ENCODE measurements around the gene SCD. TPM values are rescaled to one million over a fixed set of nuclear protein-coding genes. Genes with fewer than 3 reads are reported as not detected.

SCD gene
- total RNA-seq, 1 experiment from 2014 or later = 48.8 TPM

- Histone ChIP-seq H3K36me3 (no peaks in the 10 kb centered on the region), H3K4me3 (no peak overlapping the region), H3K9me3 (no peaks in the 10 kb centered on the region), H3K27me3 (peaks cover 16% of the 10 kb centered on the region)
- no peak for DNase-seq
These were observed 13.2 kb upstream of the SCD start for GRCh38 chr10:100333661-100334440.

DNA sequence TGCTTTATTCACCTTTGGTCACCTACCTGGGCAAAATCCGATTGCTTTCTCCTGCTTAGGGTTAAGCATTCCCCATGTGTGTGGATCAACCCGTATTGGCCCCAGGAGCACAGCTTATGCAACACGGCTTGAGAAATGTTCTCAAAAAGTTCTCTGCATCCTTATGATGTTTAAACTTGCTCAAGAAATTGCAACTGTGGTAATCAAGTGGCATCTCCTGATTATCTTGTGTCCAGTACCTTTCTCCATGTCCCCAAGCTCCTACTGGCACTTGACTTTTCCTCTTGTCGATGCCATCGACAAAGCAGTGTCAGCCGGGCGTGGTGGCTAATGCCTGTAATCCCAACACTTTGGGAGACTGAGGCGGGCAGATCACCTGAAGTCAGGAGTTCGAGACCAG, 12.3 kb upstream of the SCD start:
- H3K4me3 ChIP-seq = no peak overlapping the region
- H3K9me3 ChIP-seq = no peaks in the 10 kb centered on the region
- H3K27me3 ChIP-seq = peaks cover 8% of the 10 kb centered on the region
- DNase-seq = no peak
- no peaks in the 10 kb centered on the region for H3K36me3 ChIP-seq

GRCh38 chr10:100338434-100339036, 8.5 kb upstream of the SCD start:
- DNase-seq = peak; percentile 30
- Histone ChIP-seq H3K9me3 (no peaks in the 10 kb centered on the region), H3K4me3 (no peak overlapping the region), H3K36me3 (no peaks in the 10 kb centered on the region), H3K27me3 (peaks cover 2% of the 10 kb centered on the region; the same call in 1 of the 2 replicates)

DNA sequence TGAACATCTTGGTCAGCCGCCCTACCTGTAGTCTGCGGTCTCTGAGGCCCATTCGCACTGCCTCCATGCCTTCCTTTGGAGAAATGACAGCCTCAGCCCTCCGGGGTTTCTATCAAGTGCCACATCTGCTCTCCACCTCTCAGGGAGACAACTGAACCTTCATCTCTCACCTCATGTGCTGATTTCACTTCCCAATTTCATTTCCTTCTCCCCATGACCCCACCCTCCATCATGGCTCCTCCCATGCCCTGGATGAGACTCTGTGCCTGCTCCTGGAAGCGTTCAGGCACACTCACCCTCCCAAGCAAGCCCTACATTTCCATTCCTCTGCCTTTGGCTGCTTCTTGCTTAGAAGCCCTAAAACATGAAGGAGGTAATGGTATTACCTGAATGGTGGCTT, 7.8 kb upstream of the SCD start:
- Histone ChIP-seq H3K4me3 (no peak overlapping the region), H3K9me3 (no peaks in the 10 kb centered on the region), H3K27me3 (no peaks in the 10 kb centered on the region; the same call in 1 of the 2 replicates), H3K36me3 (no peaks in the 10 kb centered on the region)
- DNase-seq = no peak

DNA sequence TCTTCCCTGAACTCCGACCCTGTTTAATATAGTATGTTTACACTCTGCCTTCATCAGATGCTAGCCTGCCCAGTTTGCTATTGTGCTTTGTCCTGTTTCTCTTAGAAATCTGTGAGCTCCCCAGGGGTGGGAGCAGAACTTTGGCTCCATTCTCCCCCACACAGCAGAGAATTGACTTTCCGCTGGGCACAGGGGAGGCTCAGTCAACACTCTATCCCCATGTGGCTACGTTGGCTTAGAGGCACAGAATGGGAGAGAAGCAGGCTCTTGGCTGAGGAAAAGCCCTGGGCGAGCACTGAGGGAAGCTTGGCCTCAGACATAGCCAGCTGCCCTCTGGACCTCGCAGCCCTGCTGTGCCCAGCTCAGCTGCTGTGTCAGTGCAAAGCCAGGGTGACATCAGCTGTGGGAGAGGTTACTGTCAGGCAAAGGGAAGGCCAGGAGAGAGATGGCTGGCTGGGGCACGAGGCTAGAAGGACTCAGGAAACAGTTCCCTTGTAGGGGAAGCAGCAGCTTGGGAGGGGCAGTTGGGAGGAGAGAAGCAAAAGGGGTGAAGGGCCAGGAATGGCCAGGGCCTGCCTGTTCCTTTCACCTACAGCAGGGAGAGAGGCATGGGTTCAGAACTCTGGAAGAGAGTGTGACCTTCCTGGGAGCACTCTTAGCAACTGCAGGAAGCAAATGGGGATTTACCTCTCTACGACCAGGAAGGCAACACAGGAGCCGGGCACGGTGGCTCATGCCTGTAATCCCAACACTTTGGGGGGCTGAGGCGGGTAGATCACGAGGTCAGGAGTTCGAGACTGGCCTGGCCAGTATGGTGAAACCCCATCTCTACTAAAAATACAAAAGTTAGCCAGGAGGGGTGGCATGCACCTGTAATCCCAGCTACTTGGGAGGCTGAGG, 5.8 kb upstream of the SCD start:
- no peaks in the 10 kb centered on the region for H3K9me3 ChIP-seq
- peak; percentile 79 for DNase-seq
- no peaks in the 10 kb centered on the region for H3K27me3 ChIP-seq
- no peaks in the 10 kb centered on the region for H3K36me3 ChIP-seq
- no peak overlapping the region for H3K4me3 ChIP-seq

DNA sequence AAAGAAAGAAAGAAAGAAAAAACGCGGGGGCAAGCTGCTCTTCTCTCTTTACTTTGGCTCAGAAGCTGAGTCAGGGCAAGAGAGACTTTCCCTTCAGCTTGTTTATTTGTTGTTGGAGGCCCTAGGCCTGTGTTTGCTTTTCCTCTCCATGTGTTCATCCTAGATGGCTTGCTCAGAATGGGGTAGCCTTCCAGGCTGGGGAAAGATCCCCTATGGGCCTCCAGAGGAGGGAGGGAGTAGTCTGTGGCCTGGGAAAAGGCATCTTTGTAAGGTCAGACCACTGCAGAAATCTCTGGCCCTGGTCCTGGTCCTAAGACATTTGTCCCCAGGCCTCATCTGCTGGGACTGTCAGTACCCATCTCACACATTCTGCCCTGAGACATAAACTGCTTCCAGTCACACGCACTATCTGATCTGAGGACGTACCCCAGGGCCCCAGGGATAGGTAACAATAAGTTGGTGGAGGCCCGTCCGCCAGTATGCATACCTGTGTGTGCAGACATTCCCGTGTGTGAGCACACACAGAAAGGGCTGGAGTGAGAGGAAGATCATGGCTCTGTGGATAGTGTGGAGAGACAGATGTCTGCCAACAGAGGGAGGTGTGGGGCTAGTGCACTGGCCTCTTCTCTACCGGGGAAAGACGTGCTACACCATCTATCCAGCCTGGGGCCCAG, 4.9 kb upstream of the SCD start:
- Histone ChIP-seq H3K9me3 (no peaks in the 10 kb centered on the region), H3K36me3 (no peaks in the 10 kb centered on the region), H3K27me3 (no peaks in the 10 kb centered on the region), H3K4me3 (no peak overlapping the region)
- DNase-seq = peak; percentile 48

DNA sequence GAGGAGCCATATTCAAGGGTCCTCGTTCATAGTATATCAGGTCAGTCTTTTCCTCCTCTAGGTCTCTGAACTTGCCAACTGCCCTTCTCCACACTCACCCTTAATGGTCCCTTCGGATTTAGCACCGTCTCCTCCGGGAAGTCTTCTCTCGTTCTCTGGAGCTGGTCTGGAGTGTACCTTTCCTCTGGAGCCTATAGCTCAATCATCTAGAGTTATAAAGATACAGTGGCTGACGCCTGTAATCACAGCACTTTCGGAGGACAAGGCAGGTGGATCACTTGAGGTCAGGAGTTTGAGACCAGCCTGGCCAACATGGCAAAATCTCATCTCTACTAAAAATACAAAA, 4.4 kb upstream of the SCD start:
- Histone ChIP-seq H3K36me3 (no peaks in the 10 kb centered on the region), H3K9me3 (no peaks in the 10 kb centered on the region), H3K27me3 (no peaks in the 10 kb centered on the region), H3K4me3 (no peak overlapping the region)
- no peak for DNase-seq

DNA sequence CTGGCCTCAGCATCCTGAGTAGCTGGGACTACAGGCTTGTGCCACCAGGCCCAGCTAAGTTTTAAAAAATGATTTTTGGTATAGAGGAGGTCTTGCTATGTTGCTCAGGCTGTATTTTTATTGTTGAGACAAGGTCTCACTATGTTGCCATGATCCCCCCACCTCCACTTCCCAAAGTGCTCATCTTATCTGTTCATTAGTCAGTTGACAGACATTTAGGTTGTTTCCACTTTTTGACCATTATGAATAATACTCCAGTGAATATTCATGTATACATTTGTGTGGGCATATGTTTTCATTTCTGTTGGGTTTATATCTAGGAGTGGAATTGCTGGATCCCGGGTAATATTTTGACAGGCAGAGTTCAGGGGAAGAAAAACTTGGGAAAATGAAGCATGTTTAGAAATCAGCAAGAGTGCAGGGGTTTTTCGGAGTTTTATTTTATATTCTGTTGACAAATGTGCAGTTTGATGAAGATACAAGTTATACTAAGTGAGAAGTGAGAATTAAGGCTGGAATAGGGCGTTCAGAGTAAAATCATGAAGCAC, 2.7 kb upstream of the SCD start:
- no peak for DNase-seq
- Histone ChIP-seq H3K9me3 (no peaks in the 10 kb centered on the region), H3K4me3 (no peak overlapping the region), H3K36me3 (peaks cover 4% of the 10 kb centered on the region), H3K27me3 (no peaks in the 10 kb centered on the region)

DNA sequence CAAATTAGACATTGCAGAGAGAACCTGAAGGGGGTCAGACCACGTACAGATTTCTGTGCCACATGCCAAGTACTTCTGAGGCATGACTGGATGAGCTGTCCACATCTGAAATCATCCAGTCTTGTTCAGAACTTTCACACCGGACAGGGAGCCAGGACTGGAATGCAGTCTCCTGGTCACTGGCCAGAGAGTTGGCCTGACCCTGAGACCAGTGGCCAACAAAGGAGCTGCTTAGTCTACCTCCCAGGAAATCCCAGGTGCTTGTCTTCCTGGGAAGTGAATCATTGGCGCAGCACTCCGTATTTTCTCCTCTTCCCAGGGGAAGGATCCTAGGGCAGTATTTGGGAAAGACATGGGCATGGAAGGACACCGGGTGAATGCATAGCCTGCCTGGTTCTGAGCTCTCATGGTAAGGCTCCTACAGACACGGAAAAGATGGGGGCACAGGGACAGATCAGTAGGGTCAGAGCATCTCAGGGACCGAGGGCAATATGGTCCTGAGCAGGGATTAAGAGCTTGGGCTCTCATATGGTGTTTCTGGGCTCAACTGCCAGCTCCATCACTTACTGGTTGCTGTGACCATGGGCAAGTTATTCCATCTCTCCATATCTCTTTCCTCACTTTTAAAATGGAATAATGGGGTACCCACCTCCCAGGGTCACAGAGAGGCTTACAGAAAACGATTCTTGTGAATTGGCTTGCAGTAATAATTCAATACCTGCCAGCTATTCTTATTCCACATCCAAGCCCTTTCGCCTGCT, 1.3 kb upstream of the SCD start:
- peak overlapping the region; percentile 65 for H3K4me3 ChIP-seq
- DNase-seq = peak; percentile 82
- peaks cover 4% of the 10 kb centered on the region for H3K36me3 ChIP-seq
- no peaks in the 10 kb centered on the region for H3K27me3 ChIP-seq
- H3K9me3 ChIP-seq = no peaks in the 10 kb centered on the region

- Histone ChIP-seq H3K9me3 (no peaks in the 10 kb centered on the region), H3K4me3 (peak overlapping the region; percentile 65), H3K27me3 (no peaks in the 10 kb centered on the region), H3K36me3 (peaks cover 4% of the 10 kb centered on the region)
- peak; percentile 75 for DNase-seq
These were observed 675 bp upstream of the SCD start for GRCh38 chr10:100346351-100346764.

GRCh38 chr10:100347568-100348195, 649 bp downstream of the SCD start:
- H3K36me3 ChIP-seq = peaks cover 4% of the 10 kb centered on the region
- H3K27me3 ChIP-seq = no peaks in the 10 kb centered on the region
- no peaks in the 10 kb centered on the region for H3K9me3 ChIP-seq
- peak overlapping the region; percentile 65 for H3K4me3 ChIP-seq
- DNase-seq = no peak

DNA sequence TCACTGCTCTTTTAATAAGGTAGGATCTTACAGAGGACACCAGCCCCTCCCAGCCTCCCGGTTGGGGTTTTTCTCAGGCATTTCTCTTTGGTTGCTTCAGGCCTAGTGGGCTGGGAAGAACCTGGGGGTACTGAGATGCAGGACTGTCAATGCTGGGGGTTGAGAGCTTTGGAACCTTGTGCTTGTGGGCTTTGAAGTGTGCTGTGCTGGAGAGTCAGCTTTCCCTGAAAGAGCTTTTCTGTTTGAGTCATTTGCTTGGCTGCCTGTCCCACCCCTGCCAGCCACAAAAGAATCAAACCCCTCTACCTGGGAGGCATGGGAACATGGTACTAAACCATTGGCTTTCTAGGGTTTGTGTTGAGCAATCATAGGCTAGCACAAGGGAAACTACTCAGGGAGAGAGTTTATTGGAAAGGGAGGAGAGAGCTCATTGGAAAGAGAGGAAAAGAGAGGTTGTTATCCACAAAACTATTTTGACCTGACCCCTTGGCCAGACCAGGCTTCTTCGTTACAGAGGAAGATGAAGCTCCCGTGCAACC, 1.4 kb downstream of the SCD start:
- Histone ChIP-seq H3K27me3 (no peaks in the 10 kb centered on the region), H3K4me3 (no peak overlapping the region; the same call in 1 of the 2 replicates), H3K36me3 (peaks cover 8% of the 10 kb centered on the region), H3K9me3 (no peaks in the 10 kb centered on the region)
- no peak for DNase-seq

DNA sequence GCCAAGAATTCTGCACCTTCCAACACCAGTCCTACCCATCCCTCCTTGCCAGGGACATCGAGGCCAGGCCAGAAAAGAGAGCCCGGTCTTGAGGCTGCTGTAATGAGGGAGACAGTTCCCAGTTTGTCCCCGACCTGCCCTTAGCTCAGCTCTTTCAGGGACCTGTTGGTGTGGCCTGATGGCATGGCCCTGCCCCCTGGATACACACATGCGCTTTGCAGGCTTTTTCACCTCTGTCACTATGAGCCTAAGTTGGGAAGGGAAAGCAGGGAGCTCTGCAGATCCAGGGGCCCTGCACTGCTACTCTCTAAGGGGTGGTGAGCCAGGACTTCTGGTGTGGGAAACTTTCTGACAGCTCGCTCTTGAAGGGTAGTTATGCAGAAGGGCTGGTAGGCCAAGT, 2.1 kb downstream of the SCD start:
- Histone ChIP-seq H3K4me3 (no peak overlapping the region), H3K9me3 (no peaks in the 10 kb centered on the region), H3K27me3 (no peaks in the 10 kb centered on the region), H3K36me3 (peaks cover 8% of the 10 kb centered on the region)
- DNase-seq = no peak

- Histone ChIP-seq H3K36me3 (peaks cover 8% of the 10 kb centered on the region), H3K9me3 (no peaks in the 10 kb centered on the region), H3K27me3 (no peaks in the 10 kb centered on the region), H3K4me3 (no peak overlapping the region)
- no peak for DNase-seq
These were observed 2.6 kb downstream of the SCD start for GRCh38 chr10:100349672-100350071.

DNA sequence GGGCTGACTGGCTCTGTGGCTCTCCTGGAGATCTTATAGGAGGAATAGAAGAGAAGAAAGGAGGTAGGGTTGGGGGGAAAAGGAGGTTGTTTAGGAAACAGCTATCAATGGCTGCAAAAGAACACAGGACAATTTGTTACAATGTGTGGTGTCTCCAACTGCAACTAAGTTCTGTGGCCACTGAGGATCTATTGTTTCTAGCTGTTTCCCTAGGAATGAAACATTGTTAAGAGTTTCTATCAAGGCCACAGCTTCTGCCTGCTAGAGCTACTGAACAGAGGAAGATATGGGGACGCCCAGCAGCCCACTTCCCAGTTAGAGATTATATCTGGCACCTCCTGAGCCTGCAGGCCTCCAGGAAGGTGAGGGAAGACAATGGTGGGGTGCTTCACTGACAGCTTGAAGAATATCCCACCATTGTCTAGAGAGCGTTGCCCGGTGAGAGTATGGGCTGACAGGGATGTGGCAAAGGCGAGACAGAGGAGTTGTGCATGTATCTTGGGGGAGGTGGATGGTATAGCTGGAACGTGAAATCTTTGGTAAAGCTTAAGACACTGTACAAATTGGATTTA, 4.0 kb downstream of the SCD start:
- Histone ChIP-seq H3K4me3 (no peak overlapping the region), H3K36me3 (peaks cover 12% of the 10 kb centered on the region), H3K27me3 (no peaks in the 10 kb centered on the region), H3K9me3 (no peaks in the 10 kb centered on the region)
- DNase-seq = no peak
